NK-92 treated with Interleukin-12 subunit alpha and Interleukin-12 subunit beta, amount 100 ng/mL, for 24 hours (cell line): Measurements from ENCODE around the gene CD1D.
"Not testable (repeated sequence)": the region's sequence is repeated elsewhere in the genome, so short reads cannot be mapped to it uniquely, and the experiment has no call there.

ENCODE experiments used
- DNase-seq: peaks from one replicate; lab custom pipeline; 2025; lab: John Stamatoyannopoulos, UW

Gene CD1D

GRCh38 chr1:158180741-158181576 lies at the start of gene CD1D:
Gene CD1D (plus strand): TSS chr1:158180895. CDS start chr1:158181102, 207 bp downstream.
- DNase-seq: no peak

- DNase-seq: no peak
These were observed 49.5 kb upstream of the CD1D start for GRCh38 chr1:158131217-158131616.

GRCh38 chr1:158140764-158141192 lies 39.9 kb upstream of the CD1D start:
- no peak for DNase-seq

DNA sequence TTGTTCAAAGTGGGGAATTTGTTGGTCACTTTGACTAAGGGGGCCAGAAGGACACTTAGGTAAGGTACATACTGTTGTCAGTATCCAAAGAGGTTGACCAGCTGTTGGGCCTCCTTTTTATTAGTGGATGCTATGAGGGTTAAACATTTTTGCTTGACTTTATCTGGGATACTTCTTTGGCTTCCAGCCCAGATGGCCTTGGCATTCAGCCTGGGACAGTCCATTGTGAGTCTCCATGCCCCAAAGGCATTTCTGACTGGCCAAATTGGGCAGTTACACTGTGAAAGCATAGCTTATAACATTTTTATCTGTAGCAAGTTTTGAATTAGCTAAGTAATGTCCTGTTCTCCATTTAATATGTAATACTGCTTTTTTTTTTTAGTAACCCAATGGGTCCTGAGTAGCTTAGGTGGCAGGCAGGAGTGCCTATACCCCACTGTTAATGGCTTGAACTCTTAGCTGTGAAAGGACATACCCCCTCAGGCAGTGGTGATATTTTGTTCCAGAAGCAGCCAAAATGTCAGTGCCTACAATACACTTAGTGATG lies 35.4 kb upstream of the CD1D start:
- no peak for DNase-seq

GRCh38 chr1:158146165-158146564 lies 34.5 kb upstream of the CD1D start:
- no peak for DNase-seq

GRCh38 chr1:158146739-158147138 lies 34.0 kb upstream of the CD1D start:
- no peak for DNase-seq

GRCh38 chr1:158147401-158147800 lies 33.3 kb upstream of the CD1D start:
- no peak for DNase-seq

- DNase-seq: no peak
These were observed 32.8 kb upstream of the CD1D start for GRCh38 chr1:158147869-158148268.

DNA sequence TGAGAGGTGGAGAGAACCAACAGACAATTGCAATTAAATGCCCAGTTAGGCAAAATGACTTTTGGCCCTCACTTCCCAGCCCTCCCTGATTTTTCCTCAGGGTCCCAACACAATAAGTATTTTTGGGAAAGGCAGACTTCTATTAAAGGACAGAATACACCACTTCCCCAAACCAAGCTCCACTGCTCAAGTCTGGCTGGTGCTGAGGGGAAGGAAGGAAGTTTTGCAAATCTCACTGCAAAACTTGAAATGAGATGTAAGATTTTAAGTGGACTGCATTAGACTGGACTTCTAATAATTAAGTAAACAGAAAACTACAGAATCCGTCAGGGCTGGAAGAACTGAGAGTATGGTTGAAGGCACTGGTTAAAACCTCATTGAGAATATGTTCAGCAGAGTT lies 32.2 kb upstream of the CD1D start:
- no peak for DNase-seq

GRCh38 chr1:158149175-158149574 lies 31.5 kb upstream of the CD1D start:
- no peak for DNase-seq

DNA sequence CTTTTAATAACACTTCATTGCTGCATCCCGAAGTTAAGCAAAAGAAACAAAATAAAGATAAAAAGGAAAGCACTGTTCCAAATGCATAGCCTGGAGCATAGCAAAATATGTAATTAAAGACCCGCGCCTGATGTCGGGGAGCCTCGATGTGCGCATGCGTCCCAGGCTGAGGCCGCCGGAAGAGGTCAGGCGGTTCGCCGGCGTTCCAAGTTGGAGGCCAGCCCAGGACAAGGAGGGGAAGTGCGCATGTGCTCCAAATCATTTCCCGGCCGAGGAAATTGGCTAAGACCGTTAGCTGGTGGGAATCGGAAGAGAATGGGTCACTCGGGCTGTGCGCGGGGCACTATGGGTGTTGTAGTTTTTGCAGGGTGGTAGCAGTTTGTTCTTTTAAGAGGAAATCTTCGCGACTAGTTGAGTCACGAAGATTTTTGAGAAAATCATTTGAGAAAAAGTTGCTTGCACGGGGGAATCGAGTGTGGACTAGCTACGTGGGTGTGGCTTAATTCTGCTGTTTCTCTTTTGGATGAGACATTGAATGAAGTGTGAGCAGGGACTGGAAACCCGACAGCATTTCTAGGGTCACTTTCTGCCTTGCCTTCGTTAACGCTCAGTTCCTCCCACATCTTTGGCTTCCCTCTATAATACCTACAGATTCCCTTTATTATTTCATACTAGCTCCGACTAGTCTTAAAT lies 31.0 kb upstream of the CD1D start:
- DNase-seq: peak; percentile 77

DNA sequence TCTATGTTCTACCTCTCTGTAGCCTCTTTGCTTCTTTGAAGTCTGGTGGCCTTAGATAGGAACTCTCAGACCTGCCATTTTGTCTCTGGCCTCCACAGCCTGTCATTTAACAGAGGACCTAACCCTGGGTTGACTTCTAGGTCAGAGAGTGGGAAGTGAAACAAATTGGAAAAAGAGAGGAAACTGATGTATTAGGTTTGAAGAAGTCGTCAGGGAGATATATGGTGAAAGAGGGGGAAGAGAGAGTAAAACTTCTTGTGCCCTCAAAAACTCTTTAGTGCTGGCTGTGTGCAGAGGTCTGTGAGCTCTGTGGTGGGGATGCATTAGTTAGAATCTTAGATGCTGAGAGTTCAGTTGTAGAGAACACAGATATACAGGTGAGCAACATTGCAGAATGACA lies 30.2 kb upstream of the CD1D start:
- no peak for DNase-seq

DNA sequence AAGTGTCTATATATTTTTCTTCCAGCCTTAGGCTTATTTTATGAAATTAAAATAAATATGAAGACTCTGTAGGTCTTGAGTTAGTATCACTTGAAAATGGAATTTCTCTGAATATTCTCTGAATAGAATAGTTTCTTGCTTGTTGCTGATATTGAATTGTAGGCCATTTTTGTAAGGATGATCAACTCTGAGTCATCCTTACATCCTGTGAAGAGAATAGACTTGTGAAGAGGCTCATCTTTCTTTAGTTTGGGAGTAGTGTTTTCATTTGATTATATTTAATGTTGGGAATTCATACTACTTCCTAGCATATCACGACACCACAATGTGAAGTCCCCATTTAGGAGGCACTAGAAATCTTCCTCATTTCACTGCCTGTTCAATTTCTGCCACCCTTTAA lies 27.5 kb upstream of the CD1D start:
- no peak for DNase-seq

- no peak for DNase-seq
These were observed 26.8 kb upstream of the CD1D start for GRCh38 chr1:158153746-158154444.

- DNase-seq: no peak
These were observed 26.2 kb upstream of the CD1D start for GRCh38 chr1:158154501-158154900.

GRCh38 chr1:158155673-158156072 lies 25.0 kb upstream of the CD1D start:
- DNase-seq: no peak

DNA sequence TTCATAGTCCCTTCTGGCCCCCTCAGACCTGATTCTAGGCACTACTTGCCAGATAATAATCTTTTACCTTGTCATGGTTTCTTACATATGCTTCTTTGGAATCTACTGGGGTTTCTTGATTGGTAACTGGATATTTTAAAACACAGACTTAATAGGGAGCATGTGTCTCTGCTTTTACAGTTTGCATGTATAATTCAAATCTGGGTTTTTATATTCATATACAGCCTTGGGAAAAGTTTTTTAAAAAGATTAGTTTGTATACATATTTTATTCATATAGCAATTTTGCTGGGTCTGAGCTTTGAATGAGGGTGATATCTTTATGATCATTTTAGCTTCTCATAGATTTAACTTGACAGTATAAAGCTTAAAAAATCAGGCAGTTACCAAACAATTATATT lies 21.1 kb upstream of the CD1D start:
- no peak for DNase-seq

GRCh38 chr1:158161446-158161845 lies 19.2 kb upstream of the CD1D start:
- DNase-seq: no peak

DNA sequence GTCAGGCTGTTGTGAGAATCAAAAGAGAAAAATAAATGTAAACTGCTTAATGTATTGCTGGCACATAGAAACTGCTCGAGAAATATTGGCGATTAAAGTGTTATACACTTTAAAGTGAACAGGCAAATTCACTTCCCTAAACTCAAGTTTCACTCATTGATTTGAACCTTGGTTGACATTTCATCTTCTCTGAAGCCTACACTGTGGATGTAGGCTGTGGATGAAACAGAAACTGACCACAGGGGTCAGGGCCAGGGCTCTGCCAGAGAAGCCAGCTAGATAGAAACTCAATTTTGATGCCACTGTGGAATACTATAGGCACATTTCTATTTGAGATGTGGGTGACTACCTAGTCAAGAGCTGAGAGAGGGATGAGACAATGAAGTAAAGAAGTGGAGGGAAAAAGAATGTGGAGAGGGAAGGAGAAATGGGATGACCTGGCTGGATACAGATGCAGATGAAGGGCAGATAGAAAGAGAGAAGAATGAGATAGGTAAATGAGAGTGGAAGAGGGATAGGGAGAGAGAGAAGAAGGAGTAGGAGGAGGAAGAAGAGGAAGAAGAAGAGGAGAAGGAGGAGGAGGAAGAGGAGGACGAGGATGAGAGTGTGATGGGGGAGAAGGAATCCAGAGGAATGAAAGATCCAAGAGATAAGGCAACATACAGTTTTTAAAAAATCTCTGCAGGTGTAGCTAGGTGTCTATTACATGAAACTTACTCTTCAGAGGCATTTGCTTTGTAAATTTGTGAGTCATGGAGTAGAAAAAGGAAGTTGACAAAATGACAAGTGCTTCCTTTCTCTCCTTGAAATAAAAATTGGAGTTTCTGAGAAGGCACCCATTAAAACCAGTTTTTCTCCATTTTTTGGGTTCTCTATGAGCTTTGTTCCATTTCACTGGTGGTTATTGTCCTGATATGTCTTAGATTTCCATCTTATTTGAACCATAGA lies 17.4 kb upstream of the CD1D start:
- no peak for DNase-seq

DNA sequence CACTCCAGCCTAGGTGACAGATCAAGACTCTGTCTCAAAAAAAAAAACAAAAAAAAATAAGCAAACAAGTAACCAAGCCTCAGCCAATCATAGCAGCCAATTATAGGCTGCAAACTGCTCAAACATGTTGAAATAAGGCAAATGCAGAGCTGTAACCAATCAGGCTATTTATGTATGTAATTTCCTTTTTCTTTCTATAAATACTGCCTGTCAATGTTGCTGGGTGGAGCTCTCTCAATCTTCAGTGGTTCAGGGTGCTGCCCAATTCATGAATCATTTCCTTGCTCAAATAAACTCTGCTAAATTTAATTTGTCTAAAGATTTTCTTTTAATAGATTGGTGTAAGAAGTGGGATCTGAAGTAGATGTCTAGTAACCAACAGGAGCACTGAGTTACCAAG lies 11.6 kb upstream of the CD1D start:
- no peak for DNase-seq

DNA sequence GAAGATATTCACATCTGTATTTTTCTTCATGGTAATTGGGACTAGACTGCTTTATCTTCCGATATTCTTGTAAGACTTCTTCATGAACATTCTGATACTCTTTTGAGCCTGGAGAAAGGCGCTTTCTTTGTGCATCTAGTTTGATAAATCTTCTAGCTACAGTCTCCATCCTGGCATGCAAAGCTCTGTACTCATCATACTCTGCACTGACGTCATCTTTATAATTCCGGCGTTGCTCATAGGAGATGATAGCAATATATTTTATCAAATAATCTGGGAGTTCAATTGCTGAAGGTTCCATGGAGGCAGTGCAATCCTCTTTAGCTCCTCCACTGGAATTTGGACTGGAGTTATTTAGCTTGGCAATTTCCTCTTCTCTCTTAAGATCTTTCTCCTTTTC lies 4.8 kb upstream of the CD1D start:
- not testable (repeated sequence) for DNase-seq
